Stomach (tissue), 9 donors: Measurements from ENCODE around the gene HPGDS. TPM values are rescaled to one million over a fixed set of nuclear protein-coding genes. Genes with fewer than 3 reads are reported as not detected.

Experiments used
- DNase-seq, 2 donors: peaks; one replicate each; pipeline versions ENCODE4 v3.0.0 to v3.0.0-alpha.2; 2013 to 2019
- H3K27ac ChIP-seq, 5 donors: fragments of 200-600 bp in 4 of 5; sonication (generic) in 4 of 5; one replicate each; pipeline ENCODE4 v1.5.1; 2013 to 2019; ENCODE audit warnings: mild to moderate bottlenecking in 1 of 5, moderate library complexity in 1 of 5
- H3K27me3 ChIP-seq, 3 donors: fragments of 200-600 bp; sonication (generic); one replicate each; pipeline ENCODE4 v1.5.1; 2017 to 2019; ENCODE audit warnings: mixed run types in 1 of 3
- H3K36me3 ChIP-seq, 4 donors: fragments of 200-600 bp; sonication (generic); 1 replicate in 3 of 4; 2 replicates in 1 of 4; pipeline ENCODE4 v1.5.1; 2016 to 2019
- H3K4me1 ChIP-seq, 4 donors: fragments of 200-600 bp; sonication (generic); one replicate each; pipeline ENCODE4 v1.5.1; 2016 to 2019
- H3K4me3 ChIP-seq, 4 donors: fragments of 200-600 bp; sonication (generic) in 3 of 4; one replicate each; pipeline ENCODE4 v1.5.1; 2016 to 2019; ENCODE audit warnings: mild to moderate bottlenecking in 1 of 4
- H3K9me3 ChIP-seq, 4 donors: fragments of 200-600 bp; sonication (generic); one replicate each; pipeline ENCODE4 v1.5.1; 2016 to 2019
- EP300 ChIP-seq: sonication (generic); formaldehyde crosslinking; IDR thresholded peaks from one replicate; pipeline ENCODE4 v1.6.1; 2017; ENCODE audit warnings: antibody characterized with exemption
- POLR2A ChIP-seq, 4 donors: fragments of 450-650 bp; IDR thresholded peaks; one replicate each; pipeline ENCODE4 v1.6.1; 2016; ENCODE audit warnings: antibody characterized with exemption in 4 of 4, control low read depth in 2 of 4, mild to moderate bottlenecking in 1 of 4, moderate library complexity in 1 of 4
- POLR2AphosphoS5 ChIP-seq, 3 donors: sonication (generic); formaldehyde crosslinking; IDR thresholded peaks; one replicate each; pipeline ENCODE4 v1.6.1; 2016; ENCODE audit warnings: antibody characterized with exemption in 3 of 3
- WGBS, 5 donors: extraction: QIAGEN DNeasy Blood & Tissue Kit in 3 of 5; methylation state at CpG; one replicate each; pipeline versions ENCODE4 v1.1.5 to v1.1.7; 2013 to 2018; 5-methylcytosine and 5-hydroxymethylcytosine counted together
- intact Hi-C: fragments of 100-400 bp; cut with DNase I; formaldehyde crosslinking; loops from one replicate; pipeline ENCODE4 v1.15.1; 2023; ENCODE audit warnings: low total_unique reads
- polyA plus RNA-seq, 3 donors: library from polyadenylated mRNA; stranded (reverse); fragments of 200-250 nt; gene quantifications; one replicate each; pipeline ENCODE4 v1.2.3, GENCODE V29; 2013
- total RNA-seq, 5 donors: library from RNA; depleted of rRNA; stranded (reverse); fragments of >200 nt; gene quantifications; one replicate each; pipeline versions ENCODE4 v1.1.0 to v1.2.3, GENCODE V29; 2014 to 2016
- TF ChIP-seq, protein P1 (sequence below), 7 experiments: fragments of 450-650 bp in 4 of 7; fragments of 200-600 bp in 3 of 7; sonication (generic) in 3 of 7; IDR thresholded peaks; one replicate each; pipeline ENCODE4 v1.5.1; 2016 to 2019; ENCODE audit warnings: antibody characterized with exemption in 7 of 7, control low read depth in 2 of 7, mild to moderate bottlenecking in 1 of 7
- donor health status: healthy with polysubstance abuse.
- donor health status: Bipolar disorder and iron deficiency.
- donor health status: healthy.

HPGDS gene
- total and polyA plus RNA-seq, 8 donors, result 0.30 to 26.4 (median 3.8) TPM; not detected in 2

- 87 to 96% (median 92%) methylated on average over 4 of the region's 4 CpGs for WGBS, 5 donors
- H3K9me3 ChIP-seq, result no peaks in the 10 kb centered on the region
- no peak overlapping the region for H3K27ac ChIP-seq
- DNase-seq, result peak; percentile 34 to 40
- intact Hi-C loops, result no loop called here
- H3K27me3 ChIP-seq, result no peaks in the 10 kb centered on the region
- TF ChIP-seq EP300, result no peak
- TF ChIP-seq, protein P1, sequence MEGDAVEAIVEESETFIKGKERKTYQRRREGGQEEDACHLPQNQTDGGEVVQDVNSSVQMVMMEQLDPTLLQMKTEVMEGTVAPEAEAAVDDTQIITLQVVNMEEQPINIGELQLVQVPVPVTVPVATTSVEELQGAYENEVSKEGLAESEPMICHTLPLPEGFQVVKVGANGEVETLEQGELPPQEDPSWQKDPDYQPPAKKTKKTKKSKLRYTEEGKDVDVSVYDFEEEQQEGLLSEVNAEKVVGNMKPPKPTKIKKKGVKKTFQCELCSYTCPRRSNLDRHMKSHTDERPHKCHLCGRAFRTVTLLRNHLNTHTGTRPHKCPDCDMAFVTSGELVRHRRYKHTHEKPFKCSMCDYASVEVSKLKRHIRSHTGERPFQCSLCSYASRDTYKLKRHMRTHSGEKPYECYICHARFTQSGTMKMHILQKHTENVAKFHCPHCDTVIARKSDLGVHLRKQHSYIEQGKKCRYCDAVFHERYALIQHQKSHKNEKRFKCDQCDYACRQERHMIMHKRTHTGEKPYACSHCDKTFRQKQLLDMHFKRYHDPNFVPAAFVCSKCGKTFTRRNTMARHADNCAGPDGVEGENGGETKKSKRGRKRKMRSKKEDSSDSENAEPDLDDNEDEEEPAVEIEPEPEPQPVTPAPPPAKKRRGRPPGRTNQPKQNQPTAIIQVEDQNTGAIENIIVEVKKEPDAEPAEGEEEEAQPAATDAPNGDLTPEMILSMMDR (IDR thresholded peaks at IDR 0.05), result no peak
- H3K36me3 ChIP-seq, result peaks cover 21 to 95% (median 89%) of the 10 kb centered on the region in 4 donors
- no peak overlapping the region for H3K4me3 ChIP-seq
- no peaks in the 10 kb centered on the region for H3K4me1 ChIP-seq
Observed at GRCh38 chr4:94285666-94286065, 57.0 kb downstream of the HPGDS start.

DNA sequence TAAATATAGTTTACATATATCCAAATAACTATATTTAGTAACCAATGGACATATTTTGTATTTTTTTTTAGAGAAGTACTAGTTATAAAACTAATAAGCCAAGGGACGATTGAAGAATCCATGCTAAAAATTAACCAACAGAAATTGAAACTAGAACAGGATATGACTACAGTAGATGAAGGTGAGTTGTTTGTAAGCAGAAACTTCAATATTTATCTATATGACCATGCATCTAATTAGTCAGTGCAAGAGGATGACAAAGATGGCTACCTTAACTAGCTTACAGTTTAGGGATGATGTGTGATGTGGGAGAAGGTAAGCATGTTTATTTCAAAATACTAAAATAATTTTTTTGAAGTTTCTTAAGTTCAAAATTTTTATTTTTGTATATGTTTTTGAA is 57.7 kb downstream of the HPGDS start:
- WGBS, 5 donors, result 79 to 90% (median 84%) methylated on average over 1 of the region's 1 CpG
- no peak for TF ChIP-seq POLR2A (IDR thresholded peaks at IDR 0.05)
- TF ChIP-seq EP300, result no peak
- TF ChIP-seq, protein P1 (IDR thresholded peaks at IDR 0.05), result no peak
- TF ChIP-seq POLR2AphosphoS5 (IDR thresholded peaks at IDR 0.05), result no peak
- Histone ChIP-seq H3K4me1 (no peaks in the 10 kb centered on the region), H3K4me3 (no peak overlapping the region), H3K36me3 (peaks cover 24 to 95% (median 89%) of the 10 kb centered on the region in 4 donors), H3K27ac (no peak overlapping the region), H3K9me3 (no peaks in the 10 kb centered on the region), H3K27me3 (no peaks in the 10 kb centered on the region)
- intact Hi-C loops, result no loop called here
- no peak for DNase-seq

DNA sequence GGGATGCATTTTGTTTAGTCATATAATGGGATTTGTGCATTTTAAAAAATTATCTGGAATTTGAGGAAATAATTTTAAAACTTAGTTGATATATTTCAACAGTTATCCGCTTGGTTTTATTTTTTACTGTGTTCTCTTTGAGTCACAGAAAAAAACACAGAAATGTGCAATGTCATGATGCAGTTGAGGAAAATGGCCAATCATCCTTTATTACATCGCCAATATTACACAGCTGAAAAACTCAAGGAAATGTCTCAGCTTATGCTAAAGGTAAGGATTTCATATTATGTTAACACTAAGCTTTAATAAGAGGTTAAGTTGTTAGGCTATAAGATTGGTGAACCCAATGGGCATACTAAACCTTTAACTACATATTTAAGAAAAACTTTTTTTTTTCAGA is 63.9 kb downstream of the HPGDS start:
- DNase-seq, result no peak
- peaks cover 34 to 96% (median 96%) of the 10 kb centered on the region in 4 donors for H3K36me3 ChIP-seq
- 91 to 99% (median 98%) methylated on average over 2 of the region's 2 CpGs for WGBS, 5 donors

GRCh38 chr4:94277534-94277933 is 65.1 kb downstream of the HPGDS start:
- DNase-seq, result no peak
- peaks cover 0 to 7% (median 0%) of the 10 kb centered on the region in 4 donors for H3K4me1 ChIP-seq
- 33 to 57% (median 43%) methylated on average over 3 of the region's 3 CpGs for WGBS, 5 donors
- TF ChIP-seq POLR2A (IDR thresholded peaks at IDR 0.05) (no peak), POLR2AphosphoS5 (IDR thresholded peaks at IDR 0.05) (no peak), EP300 (no peak)
- TF ChIP-seq, protein P1 (IDR thresholded peaks at IDR 0.05), result no peak
- H3K36me3 ChIP-seq, result peaks cover 30 to 96% (median 95%) of the 10 kb centered on the region in 4 donors
- H3K27me3 ChIP-seq, result no peaks in the 10 kb centered on the region
- intact Hi-C loops, result no loop called here
- no peaks in the 10 kb centered on the region for H3K9me3 ChIP-seq
- no peak overlapping the region for H3K4me3 ChIP-seq
- no peak overlapping the region for H3K27ac ChIP-seq

More for the DNA sequence above, 63.9 kb downstream of the HPGDS start:
- intact Hi-C loops, result no loop called here
- TF ChIP-seq, protein P1 (IDR thresholded peaks at IDR 0.05), result no peak
- TF ChIP-seq POLR2AphosphoS5 (IDR thresholded peaks at IDR 0.05) (no peak), EP300 (no peak), POLR2A (IDR thresholded peaks at IDR 0.05) (no peak)
- Histone ChIP-seq H3K4me1 (peaks cover 0 to 7% (median 0%) of the 10 kb centered on the region in 4 donors), H3K27me3 (no peaks in the 10 kb centered on the region), H3K9me3 (no peaks in the 10 kb centered on the region), H3K27ac (no peak overlapping the region), H3K4me3 (no peak overlapping the region)
